HEK293 (cell line): ENCODE measurements around the gene ACAP2.

Experiments
- OVOL3 ChIP-seq: fragments of 450-650 bp; formaldehyde crosslinking; IDR thresholded peaks from 2 replicates; pipeline ENCODE4 v1.5.1; 2016; ENCODE audit warnings: missing biosample characterization, missing genetic modification characterization
- PRDM1 ChIP-seq: fragments of 450-650 bp; formaldehyde crosslinking; IDR thresholded peaks from 2 replicates; pipeline ENCODE4; 2016; ENCODE audit warnings: missing biosample characterization, missing genetic modification characterization
- ZBTB11 ChIP-seq: fragments of 450-650 bp; formaldehyde crosslinking; conservative IDR thresholded peaks from 2 replicates; pipeline ENCODE4 v1.5.1; 2016; ENCODE audit warnings: low read depth, missing biosample characterization, missing genetic modification characterization
- ZNF121 ChIP-seq: fragments of 450-650 bp; formaldehyde crosslinking; IDR thresholded peaks from 2 replicates; pipeline ENCODE4 v1.5.1; 2016; ENCODE audit warnings: missing biosample characterization, missing genetic modification characterization
- ZNF335 ChIP-seq: fragments of 450-650 bp; formaldehyde crosslinking; conservative IDR thresholded peaks from 2 replicates; pipeline ENCODE4 v1.5.1; 2016; ENCODE audit warnings: missing biosample characterization, missing genetic modification characterization
- ZNF350 ChIP-seq: fragments of 450-650 bp; formaldehyde crosslinking; IDR thresholded peaks from 2 replicates; pipeline ENCODE4 v1.5.0; 2017; ENCODE audit warnings: missing biosample characterization, mild to moderate bottlenecking, missing genetic modification characterization
- ZNF37A ChIP-seq: fragments of 450-650 bp; IDR thresholded peaks from 2 replicates; pipeline ENCODE4 v1.5.1; 2018; ENCODE audit warnings: missing biosample characterization, missing genetic modification characterization
- ZNF548 ChIP-seq: fragments of 450-650 bp; formaldehyde crosslinking; IDR thresholded peaks from 2 replicates; pipeline ENCODE4 v1.5.1; 2016; ENCODE audit warnings: missing biosample characterization, missing genetic modification characterization
- ZNF561 ChIP-seq: fragments of 450-650 bp; IDR thresholded peaks from 2 replicates; pipeline ENCODE4 v1.5.1; 2018; ENCODE audit warnings: missing biosample characterization, missing genetic modification characterization, borderline replicate concordance
- ZNF571 ChIP-seq: fragments of 450-650 bp; formaldehyde crosslinking; IDR thresholded peaks from 2 replicates; pipeline ENCODE4 v1.5.0; 2017; ENCODE audit warnings: missing biosample characterization, missing genetic modification characterization
- ZNF639 ChIP-seq: fragments of 450-650 bp; formaldehyde crosslinking; IDR thresholded peaks from 2 replicates; pipeline ENCODE4 v1.5.1; 2016; ENCODE audit warnings: missing biosample characterization, missing genetic modification characterization
- ZNF654 ChIP-seq: fragments of 450-650 bp; formaldehyde crosslinking; IDR thresholded peaks from 2 replicates; pipeline ENCODE4 v1.5.1; 2016; ENCODE audit warnings: low read depth, missing biosample characterization, missing genetic modification characterization
- ZNF677 ChIP-seq: fragments of 450-650 bp; IDR thresholded peaks from 2 replicates; pipeline ENCODE4 v1.5.0; 2018; ENCODE audit warnings: missing biosample characterization, mild to moderate bottlenecking, missing genetic modification characterization, moderate library complexity
- ZNF76 ChIP-seq: fragments of 450-650 bp; formaldehyde crosslinking; IDR thresholded peaks from 2 replicates; pipeline ENCODE4; 2016; ENCODE audit warnings: low read depth, missing biosample characterization, missing genetic modification characterization, borderline replicate concordance
- ZNF785 ChIP-seq: fragments of 450-650 bp; formaldehyde crosslinking; IDR thresholded peaks from 2 replicates; pipeline ENCODE4 v1.5.1; 2016; ENCODE audit warnings: missing biosample characterization, missing genetic modification characterization
- TF ChIP-seq, protein P1 (sequence below): fragments of 450-650 bp; formaldehyde crosslinking; conservative IDR thresholded peaks from 2 replicates; pipeline ENCODE4 v1.5.1; 2016; ENCODE audit warnings: low read depth, missing biosample characterization, missing genetic modification characterization
- TF ChIP-seq, protein P2 (sequence below): fragments of 450-650 bp; formaldehyde crosslinking; IDR thresholded peaks from 2 replicates; pipeline ENCODE4 v1.5.1; 2016; ENCODE audit warnings: missing biosample characterization, missing genetic modification characterization
- TF ChIP-seq, protein P3 (sequence below): fragments of 450-650 bp; formaldehyde crosslinking; IDR thresholded peaks from 2 replicates; pipeline ENCODE4 v1.5.0; 2017; ENCODE audit warnings: missing biosample characterization, missing genetic modification characterization, borderline replicate concordance
- TF ChIP-seq, protein P4 (sequence below): fragments of 450-650 bp; formaldehyde crosslinking; IDR thresholded peaks from 2 replicates; pipeline ENCODE4 v1.5.1; 2016; ENCODE audit warnings: missing biosample characterization, missing genetic modification characterization

The ACAP2 gene

DNA sequence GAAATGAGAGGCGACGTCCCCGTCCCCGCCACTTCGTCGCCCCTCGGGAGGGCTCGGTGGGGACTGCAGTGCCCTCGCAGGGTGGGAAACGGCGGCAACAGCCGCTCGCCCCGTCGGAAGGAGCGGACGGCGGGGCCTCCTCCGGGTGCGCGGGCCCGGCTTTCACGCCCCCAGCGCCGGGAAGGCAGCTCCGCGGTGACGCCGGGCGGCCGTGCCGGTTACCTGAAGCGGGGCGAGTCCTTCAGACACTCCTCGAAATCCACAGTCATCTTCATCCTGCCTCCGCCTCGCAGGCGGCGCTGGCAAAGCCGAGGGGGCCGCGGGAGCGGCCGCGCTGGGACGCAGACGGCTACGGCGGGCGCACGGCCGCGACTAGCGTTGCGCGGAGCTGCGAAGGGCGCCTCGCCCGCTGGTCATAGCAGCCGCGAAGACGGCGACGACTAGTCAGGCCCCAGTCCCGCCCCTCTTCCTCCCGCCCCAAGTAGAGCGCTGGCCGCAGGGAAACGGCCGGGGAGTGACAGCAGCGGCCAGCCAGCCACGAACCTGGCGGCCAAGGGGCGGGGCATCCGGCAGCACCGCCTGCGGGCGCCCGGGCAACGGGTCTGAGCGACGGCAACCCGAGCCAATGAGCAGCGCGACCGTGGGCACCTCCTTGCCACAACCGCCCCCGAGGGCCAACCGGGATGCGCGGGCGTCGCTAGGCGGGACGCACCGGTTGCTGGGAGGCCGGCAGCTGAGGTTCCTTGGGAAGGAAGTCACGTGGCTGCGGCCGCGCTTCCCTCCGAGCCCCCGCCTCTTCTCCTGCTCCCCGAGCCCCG, at the start of gene ACAP2 (continued):
- TF ChIP-seq, protein P1, sequence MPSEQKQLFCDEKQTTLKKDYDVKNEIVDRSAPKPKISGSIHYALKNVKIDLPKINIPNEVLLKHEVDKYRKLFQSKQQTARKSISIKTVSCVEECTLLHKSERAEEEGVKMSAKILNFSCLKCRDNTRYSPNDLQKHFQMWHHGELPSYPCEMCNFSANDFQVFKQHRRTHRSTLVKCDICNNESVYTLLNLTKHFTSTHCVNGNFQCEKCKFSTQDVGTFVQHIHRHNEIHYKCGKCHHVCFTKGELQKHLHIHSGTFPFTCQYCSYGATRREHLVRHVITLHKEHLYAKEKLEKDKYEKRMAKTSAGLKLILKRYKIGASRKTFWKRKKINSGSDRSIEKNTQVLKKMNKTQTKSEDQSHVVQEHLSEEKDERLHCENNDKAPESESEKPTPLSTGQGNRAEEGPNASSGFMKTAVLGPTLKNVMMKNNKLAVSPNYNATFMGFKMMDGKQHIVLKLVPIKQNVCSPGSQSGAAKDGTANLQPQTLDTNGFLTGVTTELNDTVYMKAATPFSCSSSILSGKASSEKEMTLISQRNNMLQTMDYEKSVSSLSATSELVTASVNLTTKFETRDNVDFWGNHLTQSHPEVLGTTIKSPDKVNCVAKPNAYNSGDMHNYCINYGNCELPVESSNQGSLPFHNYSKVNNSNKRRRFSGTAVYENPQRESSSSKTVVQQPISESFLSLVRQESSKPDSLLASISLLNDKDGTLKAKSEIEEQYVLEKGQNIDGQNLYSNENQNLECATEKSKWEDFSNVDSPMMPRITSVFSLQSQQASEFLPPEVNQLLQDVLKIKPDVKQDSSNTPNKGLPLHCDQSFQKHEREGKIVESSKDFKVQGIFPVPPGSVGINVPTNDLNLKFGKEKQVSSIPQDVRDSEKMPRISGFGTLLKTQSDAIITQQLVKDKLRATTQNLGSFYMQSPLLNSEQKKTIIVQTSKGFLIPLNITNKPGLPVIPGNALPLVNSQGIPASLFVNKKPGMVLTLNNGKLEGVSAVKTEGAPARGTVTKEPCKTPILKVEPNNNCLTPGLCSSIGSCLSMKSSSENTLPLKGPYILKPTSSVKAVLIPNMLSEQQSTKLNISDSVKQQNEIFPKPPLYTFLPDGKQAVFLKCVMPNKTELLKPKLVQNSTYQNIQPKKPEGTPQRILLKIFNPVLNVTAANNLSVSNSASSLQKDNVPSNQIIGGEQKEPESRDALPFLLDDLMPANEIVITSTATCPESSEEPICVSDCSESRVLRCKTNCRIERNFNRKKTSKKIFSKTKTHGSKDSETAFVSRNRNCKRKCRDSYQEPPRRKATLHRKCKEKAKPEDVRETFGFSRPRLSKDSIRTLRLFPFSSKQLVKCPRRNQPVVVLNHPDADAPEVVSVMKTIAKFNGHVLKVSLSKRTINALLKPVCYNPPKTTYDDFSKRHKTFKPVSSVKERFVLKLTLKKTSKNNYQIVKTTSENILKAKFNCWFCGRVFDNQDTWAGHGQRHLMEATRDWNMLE (tag by site-specific recombination), result no peak
- TF ChIP-seq OVOL3 (tag by site-specific recombination), result no peak
- peak; percentile 67; the same call in 1 of the 2 replicates for TF ChIP-seq ZNF76 (tag by site-specific recombination)
- TF ChIP-seq ZNF548 (tag by site-specific recombination), result no peak
- no peak for TF ChIP-seq PRDM1 (tag by site-specific recombination)
- peak; percentile 62; the same call in 1 of the 2 replicates for TF ChIP-seq ZNF121 (tag by site-specific recombination)
- TF ChIP-seq ZNF561 (tag by site-specific recombination), result no peak; the same call in 1 of the 2 replicates
- TF ChIP-seq, protein P2, sequence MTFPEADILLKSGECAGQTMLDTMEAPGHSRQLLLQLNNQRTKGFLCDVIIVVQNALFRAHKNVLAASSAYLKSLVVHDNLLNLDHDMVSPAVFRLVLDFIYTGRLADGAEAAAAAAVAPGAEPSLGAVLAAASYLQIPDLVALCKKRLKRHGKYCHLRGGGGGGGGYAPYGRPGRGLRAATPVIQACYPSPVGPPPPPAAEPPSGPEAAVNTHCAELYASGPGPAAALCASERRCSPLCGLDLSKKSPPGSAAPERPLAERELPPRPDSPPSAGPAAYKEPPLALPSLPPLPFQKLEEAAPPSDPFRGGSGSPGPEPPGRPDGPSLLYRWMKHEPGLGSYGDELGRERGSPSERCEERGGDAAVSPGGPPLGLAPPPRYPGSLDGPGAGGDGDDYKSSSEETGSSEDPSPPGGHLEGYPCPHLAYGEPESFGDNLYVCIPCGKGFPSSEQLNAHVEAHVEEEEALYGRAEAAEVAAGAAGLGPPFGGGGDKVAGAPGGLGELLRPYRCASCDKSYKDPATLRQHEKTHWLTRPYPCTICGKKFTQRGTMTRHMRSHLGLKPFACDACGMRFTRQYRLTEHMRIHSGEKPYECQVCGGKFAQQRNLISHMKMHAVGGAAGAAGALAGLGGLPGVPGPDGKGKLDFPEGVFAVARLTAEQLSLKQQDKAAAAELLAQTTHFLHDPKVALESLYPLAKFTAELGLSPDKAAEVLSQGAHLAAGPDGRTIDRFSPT (tag by site-specific recombination), result peak; percentile 87
- no peak for TF ChIP-seq ZNF335 (tag by site-specific recombination)
- TF ChIP-seq, protein P3, sequence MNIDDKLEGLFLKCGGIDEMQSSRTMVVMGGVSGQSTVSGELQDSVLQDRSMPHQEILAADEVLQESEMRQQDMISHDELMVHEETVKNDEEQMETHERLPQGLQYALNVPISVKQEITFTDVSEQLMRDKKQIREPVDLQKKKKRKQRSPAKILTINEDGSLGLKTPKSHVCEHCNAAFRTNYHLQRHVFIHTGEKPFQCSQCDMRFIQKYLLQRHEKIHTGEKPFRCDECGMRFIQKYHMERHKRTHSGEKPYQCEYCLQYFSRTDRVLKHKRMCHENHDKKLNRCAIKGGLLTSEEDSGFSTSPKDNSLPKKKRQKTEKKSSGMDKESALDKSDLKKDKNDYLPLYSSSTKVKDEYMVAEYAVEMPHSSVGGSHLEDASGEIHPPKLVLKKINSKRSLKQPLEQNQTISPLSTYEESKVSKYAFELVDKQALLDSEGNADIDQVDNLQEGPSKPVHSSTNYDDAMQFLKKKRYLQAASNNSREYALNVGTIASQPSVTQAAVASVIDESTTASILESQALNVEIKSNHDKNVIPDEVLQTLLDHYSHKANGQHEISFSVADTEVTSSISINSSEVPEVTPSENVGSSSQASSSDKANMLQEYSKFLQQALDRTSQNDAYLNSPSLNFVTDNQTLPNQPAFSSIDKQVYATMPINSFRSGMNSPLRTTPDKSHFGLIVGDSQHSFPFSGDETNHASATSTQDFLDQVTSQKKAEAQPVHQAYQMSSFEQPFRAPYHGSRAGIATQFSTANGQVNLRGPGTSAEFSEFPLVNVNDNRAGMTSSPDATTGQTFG (tag by site-specific recombination), result no peak
- TF ChIP-seq ZNF677, result no peak
- TF ChIP-seq, protein P4, sequence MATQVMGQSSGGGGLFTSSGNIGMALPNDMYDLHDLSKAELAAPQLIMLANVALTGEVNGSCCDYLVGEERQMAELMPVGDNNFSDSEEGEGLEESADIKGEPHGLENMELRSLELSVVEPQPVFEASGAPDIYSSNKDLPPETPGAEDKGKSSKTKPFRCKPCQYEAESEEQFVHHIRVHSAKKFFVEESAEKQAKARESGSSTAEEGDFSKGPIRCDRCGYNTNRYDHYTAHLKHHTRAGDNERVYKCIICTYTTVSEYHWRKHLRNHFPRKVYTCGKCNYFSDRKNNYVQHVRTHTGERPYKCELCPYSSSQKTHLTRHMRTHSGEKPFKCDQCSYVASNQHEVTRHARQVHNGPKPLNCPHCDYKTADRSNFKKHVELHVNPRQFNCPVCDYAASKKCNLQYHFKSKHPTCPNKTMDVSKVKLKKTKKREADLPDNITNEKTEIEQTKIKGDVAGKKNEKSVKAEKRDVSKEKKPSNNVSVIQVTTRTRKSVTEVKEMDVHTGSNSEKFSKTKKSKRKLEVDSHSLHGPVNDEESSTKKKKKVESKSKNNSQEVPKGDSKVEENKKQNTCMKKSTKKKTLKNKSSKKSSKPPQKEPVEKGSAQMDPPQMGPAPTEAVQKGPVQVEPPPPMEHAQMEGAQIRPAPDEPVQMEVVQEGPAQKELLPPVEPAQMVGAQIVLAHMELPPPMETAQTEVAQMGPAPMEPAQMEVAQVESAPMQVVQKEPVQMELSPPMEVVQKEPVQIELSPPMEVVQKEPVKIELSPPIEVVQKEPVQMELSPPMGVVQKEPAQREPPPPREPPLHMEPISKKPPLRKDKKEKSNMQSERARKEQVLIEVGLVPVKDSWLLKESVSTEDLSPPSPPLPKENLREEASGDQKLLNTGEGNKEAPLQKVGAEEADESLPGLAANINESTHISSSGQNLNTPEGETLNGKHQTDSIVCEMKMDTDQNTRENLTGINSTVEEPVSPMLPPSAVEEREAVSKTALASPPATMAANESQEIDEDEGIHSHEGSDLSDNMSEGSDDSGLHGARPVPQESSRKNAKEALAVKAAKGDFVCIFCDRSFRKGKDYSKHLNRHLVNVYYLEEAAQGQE (tag by site-specific recombination), result no peak
- no peak for TF ChIP-seq ZBTB11 (tag by site-specific recombination)
- TF ChIP-seq ZNF639, result no peak
- TF ChIP-seq ZNF37A (tag by site-specific recombination), result no peak
- TF ChIP-seq ZNF654 (tag by site-specific recombination), result no peak
- no peak for TF ChIP-seq ZNF785 (tag by site-specific recombination)
- TF ChIP-seq ZNF571 (tag by site-specific recombination), result no peak
- no peak for TF ChIP-seq ZNF350 (tag by site-specific recombination)
